ENCODE results near the gene JMY. TPM values are rescaled to one million over a fixed set of nuclear protein-coding genes. Genes with fewer than 3 reads are reported as not detected.

Gene JMY
- total RNA-seq, 1 experiment from 2014 or later: 4.3 TPM

- H3K9me3 ChIP-seq (ENCODE audit: low read length): no peaks in the 10 kb centered on the region
- peaks cover 26% of the 10 kb centered on the region for H3K4me1 ChIP-seq (ENCODE audit: insufficient read depth, low read length)
- intact Hi-C loops (cut with micrococcal nuclease): loop anchor here (1.0 to 2.0 kb wide), 2 partner anchors 60 to 271 kb away; no protein-coding TSS in a partner anchor
- DNase-seq (peak; percentile 63), ATAC-seq (peak; percentile 65)
- CTCF ChIA-PET: interaction anchor here (0.5 kb wide), 1 partner anchor 109 kb away, joined by 14 read pairs; no protein-coding TSS in a partner anchor
- no peaks in the 10 kb centered on the region for H3F3A ChIP-seq (ENCODE audit: low read length, unreplicated experiment)
- H3K79me2 ChIP-seq (ENCODE audit: low read length): peaks cover 98% of the 10 kb centered on the region
- 0 out of 2 replicates have a peak, but pooled peaks cover 4% of the 10 kb centered on the region for H4K20me1 ChIP-seq (ENCODE audit: low read length)
- H3K4me3 ChIP-seq (ENCODE audit: low read length): peak overlapping the region; percentile 48
- no peaks in the 10 kb centered on the region for H3K9me2 ChIP-seq (replicated peaks; ENCODE audit: low read length)
- no peaks in the 10 kb centered on the region for H3K27me3 ChIP-seq (ENCODE audit: low read length)
- peak overlapping the region; percentile 24; the same call in 1 of the 2 replicates for H3K27ac ChIP-seq (ENCODE audit: low read length)
- TF ChIP-seq EZH2phosphoT487 (IDR thresholded peaks at IDR 0.05; ENCODE audit: borderline replicate concordance, low read length): no peak
- TF ChIP-seq EZH2 (IDR thresholded peaks at IDR 0.05; ENCODE audit: low read length, unreplicated experiment): no peak
- TF ChIP-seq CTCF (conservative IDR thresholded peaks at IDR 0.05; ENCODE audit: low read depth, low read length): no peak
- POLR2A ChIA-PET (ENCODE audit: unreplicated experiment): no interaction called here
- H3K36me3 ChIP-seq (ENCODE audit: low read depth, low read length): no peaks in the 10 kb centered on the region
- 0 out of 2 replicates have a peak overlapping the region, but pooled peaks have one; percentile 5 for H3K9ac ChIP-seq (ENCODE audit: low read length)
- H2AFZ ChIP-seq (ENCODE audit: low read length): no peak overlapping the region
- peak overlapping the region; percentile 73 for H3K4me2 ChIP-seq (ENCODE audit: low read length)
- no TSS peak for BruUV-seq (replicated peaks)
These were observed 5.6 kb downstream of the JMY start for GRCh38 chr5:79241535-79241979.

- H3K27me3 ChIP-seq (ENCODE audit: low read length): no peaks in the 10 kb centered on the region
- BruUV-seq (replicated peaks): no TSS peak
- TF ChIP-seq CTCF (conservative IDR thresholded peaks at IDR 0.05; ENCODE audit: low read depth, low read length): no peak
- TF ChIP-seq EZH2phosphoT487 (IDR thresholded peaks at IDR 0.05; ENCODE audit: borderline replicate concordance, low read length): no peak
- TF ChIP-seq EZH2 (IDR thresholded peaks at IDR 0.05; ENCODE audit: low read length, unreplicated experiment): no peak
- H4K20me1 ChIP-seq (ENCODE audit: low read length): 0 out of 2 replicates have a peak, but pooled peaks cover 4% of the 10 kb centered on the region
- ChIA-PET CTCF (interaction anchor here (0.5 kb wide), 1 partner anchor 109 kb away, joined by 14 read pairs; no protein-coding TSS in a partner anchor), POLR2A (ENCODE audit: unreplicated experiment) (no interaction called here)
- peaks cover 94% of the 10 kb centered on the region for H3K79me2 ChIP-seq (ENCODE audit: low read length)
- H3K27ac ChIP-seq (ENCODE audit: low read length): peak overlapping the region; percentile 24; the same call in 1 of the 2 replicates
- peaks cover 26% of the 10 kb centered on the region for H3K4me1 ChIP-seq (ENCODE audit: insufficient read depth, low read length)
- ATAC-seq (no peak), DNase-seq (no peak)
- H3K36me3 ChIP-seq (ENCODE audit: low read depth, low read length): no peaks in the 10 kb centered on the region
- H3K9me3 ChIP-seq (ENCODE audit: low read length): no peaks in the 10 kb centered on the region
- H3K4me3 ChIP-seq (ENCODE audit: low read length): peak overlapping the region; percentile 48; the same call in 1 of the 2 replicates
- no peaks in the 10 kb centered on the region for H3F3A ChIP-seq (ENCODE audit: low read length, unreplicated experiment)
- intact Hi-C loops (cut with micrococcal nuclease): no loop called here
- H3K9ac ChIP-seq (ENCODE audit: low read length): no peak overlapping the region
- H3K4me2 ChIP-seq (ENCODE audit: low read length): peak overlapping the region; percentile 73
- H2AFZ ChIP-seq (ENCODE audit: low read length): no peak overlapping the region
- no peaks in the 10 kb centered on the region for H3K9me2 ChIP-seq (replicated peaks; ENCODE audit: low read length)
These were observed 6.5 kb downstream of the JMY start for GRCh38 chr5:79242242-79243039.
